ENCODE data around the gene ITGA3. TPM values are rescaled to one million over a fixed set of nuclear protein-coding genes. Genes with fewer than 3 reads are reported as not detected.

The ITGA3 gene
- total RNA-seq, 6 donors from 2014 or later, result 193 to 469 (median 350) TPM

DNA sequence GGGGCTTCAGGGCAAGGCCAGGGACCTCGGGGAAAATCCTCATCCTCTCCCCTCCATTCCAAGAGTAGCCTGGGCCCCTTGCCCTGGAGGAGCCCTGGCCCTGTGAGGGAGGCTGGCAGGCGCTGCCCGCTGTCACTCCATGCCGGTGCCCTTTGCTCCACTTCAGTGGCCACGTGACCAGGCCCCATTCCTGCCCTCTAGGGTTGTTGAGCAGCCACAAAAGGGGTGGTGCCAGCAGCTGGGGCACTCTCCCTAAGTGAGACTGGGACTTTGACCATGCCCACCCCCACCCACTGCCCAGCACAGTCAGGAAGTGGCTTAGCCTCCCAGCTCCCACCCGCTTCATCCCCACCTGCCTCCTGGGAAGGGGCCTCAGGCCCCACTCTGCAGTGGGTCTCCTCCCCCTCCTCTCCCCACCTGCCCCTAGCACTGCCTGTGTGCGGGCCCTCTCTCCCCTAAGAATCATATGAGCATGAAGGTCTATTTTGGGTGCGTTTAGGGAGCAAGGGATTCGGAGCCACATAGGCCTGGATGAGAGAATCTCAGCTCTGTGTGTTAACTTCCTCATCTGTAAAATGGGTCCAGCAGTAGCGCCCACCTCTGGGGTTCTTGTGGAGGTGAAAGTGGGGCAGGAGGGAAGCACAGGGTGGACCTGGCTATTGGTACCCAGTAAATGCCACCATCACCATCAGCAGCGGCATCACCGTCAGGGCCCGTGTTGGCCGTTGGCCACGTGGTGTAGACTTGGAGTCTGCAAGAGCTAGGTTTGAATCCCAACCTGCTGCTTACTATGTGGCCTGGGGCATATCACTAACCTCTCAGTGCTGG lies 46.5 kb downstream of the ITGA3 start:
- Histone ChIP-seq H3K9me3 (no peaks in the 10 kb centered on the region), H3K27me3 (no peaks in the 10 kb centered on the region), H3K27ac (peak overlapping the region in 3 of 4 donors; percentile 60 to 63 (median 63)), H3K36me3 (peaks cover 0 to 53% (median 29%) of the 10 kb centered on the region in 4 donors), H3K4me3 (no peak overlapping the region), H3K4me1 (peaks cover 5 to 24% (median 21%) of the 10 kb centered on the region in 4 donors)
- DNase-seq (peak; percentile 66 to 91), ATAC-seq (ENCODE audit: low FRiP score in 2 of 2) (peak; percentile 57 to 80)
- no peak for TF ChIP-seq EP300 (IDR thresholded peaks at IDR 0.05)
- no peak for TF ChIP-seq POLR2A (IDR thresholded peaks at IDR 0.05)
- TF ChIP-seq, protein P1, sequence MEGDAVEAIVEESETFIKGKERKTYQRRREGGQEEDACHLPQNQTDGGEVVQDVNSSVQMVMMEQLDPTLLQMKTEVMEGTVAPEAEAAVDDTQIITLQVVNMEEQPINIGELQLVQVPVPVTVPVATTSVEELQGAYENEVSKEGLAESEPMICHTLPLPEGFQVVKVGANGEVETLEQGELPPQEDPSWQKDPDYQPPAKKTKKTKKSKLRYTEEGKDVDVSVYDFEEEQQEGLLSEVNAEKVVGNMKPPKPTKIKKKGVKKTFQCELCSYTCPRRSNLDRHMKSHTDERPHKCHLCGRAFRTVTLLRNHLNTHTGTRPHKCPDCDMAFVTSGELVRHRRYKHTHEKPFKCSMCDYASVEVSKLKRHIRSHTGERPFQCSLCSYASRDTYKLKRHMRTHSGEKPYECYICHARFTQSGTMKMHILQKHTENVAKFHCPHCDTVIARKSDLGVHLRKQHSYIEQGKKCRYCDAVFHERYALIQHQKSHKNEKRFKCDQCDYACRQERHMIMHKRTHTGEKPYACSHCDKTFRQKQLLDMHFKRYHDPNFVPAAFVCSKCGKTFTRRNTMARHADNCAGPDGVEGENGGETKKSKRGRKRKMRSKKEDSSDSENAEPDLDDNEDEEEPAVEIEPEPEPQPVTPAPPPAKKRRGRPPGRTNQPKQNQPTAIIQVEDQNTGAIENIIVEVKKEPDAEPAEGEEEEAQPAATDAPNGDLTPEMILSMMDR (IDR thresholded peaks at IDR 0.05), result no peak
- no peak for TF ChIP-seq POLR2AphosphoS5 (IDR thresholded peaks at IDR 0.05)
- 74 to 77% methylated on average over 11 to 14 of the region's 15 CpGs for WGBS, 2 donors

DNA sequence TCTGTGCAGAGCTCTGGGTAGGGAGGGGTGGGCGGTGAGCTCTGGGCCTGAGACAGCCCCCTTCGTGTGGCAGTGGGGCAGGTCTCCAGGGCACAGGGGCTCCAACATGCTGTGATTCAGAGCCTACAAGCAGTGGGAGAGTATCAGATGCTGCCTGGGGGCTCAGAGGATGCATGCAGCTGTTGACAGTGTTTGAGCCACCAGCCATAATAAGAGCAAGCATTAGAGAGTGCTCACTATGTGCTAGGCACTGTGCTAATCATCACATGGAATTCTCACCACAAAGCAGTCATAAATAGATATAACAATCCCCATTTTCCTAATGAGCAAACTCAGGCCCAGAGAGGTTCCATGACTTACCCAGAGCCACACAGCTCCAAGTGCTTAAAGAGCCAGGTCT lies 47.3 kb downstream of the ITGA3 start:
- 60% methylated on average over 2 of the region's 2 CpGs; no CpG with 5 or more reads in 1 of the 2 donors for WGBS, 2 donors
- no peak for TF ChIP-seq POLR2AphosphoS5 (IDR thresholded peaks at IDR 0.05)
- no peak for TF ChIP-seq POLR2A (IDR thresholded peaks at IDR 0.05)
- TF ChIP-seq, protein P1 (IDR thresholded peaks at IDR 0.05), result no peak
- no peak for TF ChIP-seq EP300 (IDR thresholded peaks at IDR 0.05)

DNA sequence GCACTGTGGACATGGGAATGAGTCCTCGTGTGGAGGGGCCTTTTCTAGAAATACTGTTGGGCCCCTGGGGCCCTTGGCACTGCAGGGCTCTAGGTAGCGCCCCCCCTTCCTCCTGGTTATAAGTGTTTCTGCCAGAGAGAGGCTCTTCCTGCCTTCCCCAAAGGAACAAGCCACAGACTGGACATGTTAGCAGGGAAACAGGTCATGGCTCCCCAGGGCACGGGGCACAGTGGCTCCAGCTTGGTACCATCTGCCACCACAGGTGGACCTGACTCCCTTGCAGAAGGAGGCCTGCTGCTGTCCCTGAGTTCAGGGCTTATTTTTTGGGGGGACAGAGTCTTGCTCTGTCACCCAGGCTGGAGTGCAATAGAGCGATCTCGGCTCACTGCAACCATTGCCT lies 48.0 kb downstream of the ITGA3 start:
- H3K9me3 ChIP-seq, result no peaks in the 10 kb centered on the region
- H3K27ac ChIP-seq, result no peak overlapping the region
- no peak for TF ChIP-seq POLR2AphosphoS5 (IDR thresholded peaks at IDR 0.05)
- no peak for TF ChIP-seq EP300 (IDR thresholded peaks at IDR 0.05)
- no peak for TF ChIP-seq POLR2A (IDR thresholded peaks at IDR 0.05)
- TF ChIP-seq, protein P1 (IDR thresholded peaks at IDR 0.05), result no peak
- no peak overlapping the region for H3K4me3 ChIP-seq
- H3K36me3 ChIP-seq, result peaks cover 4 to 51% (median 30%) of the 10 kb centered on the region in 4 donors
- DNase-seq (no peak), ATAC-seq (ENCODE audit: low FRiP score in 2 of 2) (no peak)
- whole genome bisulfite sequencing, 2 donors, result 85 to 89% methylated on average over 4 to 5 of the region's 5 CpGs
- H3K27me3 ChIP-seq, result no peaks in the 10 kb centered on the region
- peaks cover 5 to 23% (median 21%) of the 10 kb centered on the region in 4 donors for H3K4me1 ChIP-seq

More for the DNA sequence above, 47.3 kb downstream of the ITGA3 start:
- no peaks in the 10 kb centered on the region for H3K27me3 ChIP-seq
- no peak for DNase-seq
- peaks cover 3 to 53% (median 33%) of the 10 kb centered on the region in 4 donors for H3K36me3 ChIP-seq
- peaks cover 5 to 23% (median 21%) of the 10 kb centered on the region in 4 donors for H3K4me1 ChIP-seq
- H3K4me3 ChIP-seq, result no peak overlapping the region
- ATAC-seq (ENCODE audit: low FRiP score in 2 of 2), result no peak
- no peak overlapping the region for H3K27ac ChIP-seq
- H3K9me3 ChIP-seq, result no peaks in the 10 kb centered on the region

DNA sequence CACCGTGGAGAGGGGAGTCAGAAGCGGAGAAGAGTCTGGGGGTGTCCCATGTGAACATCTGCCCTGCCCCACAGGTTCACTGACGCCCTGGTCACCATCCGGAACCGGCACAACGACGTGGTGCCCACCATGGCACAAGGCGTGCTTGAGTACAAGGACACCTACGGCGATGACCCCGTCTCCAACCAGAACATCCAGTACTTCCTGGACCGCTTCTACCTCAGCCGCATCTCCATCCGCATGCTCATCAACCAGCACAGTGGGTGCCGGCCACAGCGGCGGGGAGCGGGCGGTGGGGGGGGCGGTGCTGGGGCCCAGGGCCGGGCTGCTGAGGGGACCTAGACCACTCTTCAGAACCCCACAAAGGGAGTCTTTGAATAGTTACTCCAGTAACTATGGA lies 49.9 kb downstream of the ITGA3 start:
- no peaks in the 10 kb centered on the region for H3K27me3 ChIP-seq
- TF ChIP-seq EP300 (IDR thresholded peaks at IDR 0.05), result no peak
- TF ChIP-seq, protein P1 (IDR thresholded peaks at IDR 0.05), result no peak
- no peak for TF ChIP-seq POLR2AphosphoS5 (IDR thresholded peaks at IDR 0.05)
- no peak for TF ChIP-seq POLR2A (IDR thresholded peaks at IDR 0.05)
- peaks cover 9 to 61% (median 31%) of the 10 kb centered on the region in 4 donors for H3K36me3 ChIP-seq
- peaks cover 5 to 23% (median 17%) of the 10 kb centered on the region in 4 donors for H3K4me1 ChIP-seq
- WGBS, 2 donors, result 90 to 91% methylated on average over 21 of the region's 21 CpGs
- DNase-seq (peak in 1 of 2 donors; percentile 64), ATAC-seq (ENCODE audit: low FRiP score in 2 of 2) (no peak)
- H3K27ac ChIP-seq, result no peak overlapping the region
- H3K9me3 ChIP-seq, result no peaks in the 10 kb centered on the region
- H3K4me3 ChIP-seq, result no peak overlapping the region

Measured in upper lobe of left lung (tissue), 6 donors.